Activated CD4-positive, alpha-beta T cell treated with anti-CD3 and anti-CD28 coated beads, Interleukin-2, amount 10 ng/mL, durations not matched to agents 24 days and 14 days (primary cell): ENCODE data around the gene SLC35E2B. TPM values are rescaled to one million over a fixed set of nuclear protein-coding genes. Genes with fewer than 3 reads are reported as not detected.

Experiments
- DNase-seq: peaks from one replicate; pipeline ENCODE4 v3.0.0; 2022
- H3K27ac Mint-ChIP-seq: one replicate; pipeline ENCODE4 v1.8.0; 2022; ENCODE audit warnings: mild to moderate bottlenecking, mixed read lengths
- H3K27me3 Mint-ChIP-seq: one replicate; pipeline ENCODE4 v1.8.0; 2022; ENCODE audit warnings: mixed read lengths
- H3K36me3 Mint-ChIP-seq: one replicate; pipeline ENCODE4 v1.8.0; 2022; ENCODE audit warnings: low read depth, mild to moderate bottlenecking, mixed read lengths
- H3K4me1 Mint-ChIP-seq: one replicate; pipeline ENCODE4 v1.8.0; 2021; ENCODE audit warnings: mixed read lengths
- H3K4me3 Mint-ChIP-seq: one replicate; pipeline ENCODE4 v1.8.0; 2022; ENCODE audit warnings: mild to moderate bottlenecking, moderate library complexity, mixed read lengths
- H3K9me3 Mint-ChIP-seq: one replicate; pipeline ENCODE4 v1.8.0; 2021; ENCODE audit warnings: mixed read lengths
- intact Hi-C: fragments of 100-400 bp; cut with micrococcal nuclease; formaldehyde crosslinking; loops from one replicate; pipeline ENCODE4 v1.15.1; 2023
- total RNA-seq: library from RNA; stranded (reverse); gene quantifications from 2 replicates; pipeline ENCODE4 v1.2.3, GENCODE V29; 2022

SLC35E2B gene
- total RNA-seq, 1 donor from 2014 or later: 40.3 TPM

DNA sequence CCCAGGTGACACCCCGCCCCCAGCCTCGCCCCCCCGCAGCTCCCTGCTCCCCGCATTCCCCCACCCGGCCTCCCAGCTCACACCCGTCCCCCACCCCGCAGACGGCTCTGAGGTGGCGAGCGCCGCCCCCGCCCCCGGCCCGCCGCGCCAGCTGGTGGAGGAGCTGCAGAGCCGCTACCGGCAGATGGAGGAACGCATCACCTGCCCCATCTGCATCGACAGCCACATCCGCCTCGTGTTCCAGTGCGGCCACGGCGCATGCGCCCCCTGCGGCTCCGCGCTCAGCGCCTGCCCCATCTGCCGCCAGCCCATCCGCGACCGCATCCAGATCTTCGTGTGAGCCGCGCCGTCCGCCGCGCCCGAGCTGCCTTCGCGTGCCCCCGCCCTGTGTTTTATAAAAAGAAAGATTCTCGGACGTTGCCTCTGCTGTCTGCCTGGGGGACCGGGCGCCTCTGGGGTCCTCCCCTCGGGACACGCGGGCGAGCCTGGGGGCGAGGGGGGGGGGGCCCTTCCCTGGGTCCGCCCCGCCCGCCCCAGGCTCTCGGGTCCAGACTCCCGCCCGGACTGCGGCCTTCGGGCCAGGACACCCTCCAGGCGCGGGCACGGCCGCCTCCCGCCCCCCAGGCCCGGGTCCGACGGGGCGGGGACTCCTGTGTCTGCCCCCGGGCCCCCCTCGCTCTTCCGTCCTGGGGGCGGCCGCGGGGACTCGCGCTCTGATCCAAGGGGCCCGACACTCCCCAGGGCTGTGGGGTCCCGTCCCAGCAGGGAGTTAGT, 62.2 kb downstream of the SLC35E2B start:
- H3K9me3 Mint-ChIP-seq: no peaks in the 10 kb centered on the region
- DNase-seq: peak; percentile 98
- H3K4me3 Mint-ChIP-seq: peak overlapping the region; percentile 81
- intact Hi-C loops: loop anchor here (2.0 kb wide), 1 partner anchor 28 kb away; the partner anchor contains the start of gene CDK11B
- H3K36me3 Mint-ChIP-seq: peaks cover 2% of the 10 kb centered on the region
- peak overlapping the region; percentile 91 for H3K27ac Mint-ChIP-seq
- H3K4me1 Mint-ChIP-seq: peaks cover 4% of the 10 kb centered on the region
- H3K27me3 Mint-ChIP-seq: peaks cover 4% of the 10 kb centered on the region

DNA sequence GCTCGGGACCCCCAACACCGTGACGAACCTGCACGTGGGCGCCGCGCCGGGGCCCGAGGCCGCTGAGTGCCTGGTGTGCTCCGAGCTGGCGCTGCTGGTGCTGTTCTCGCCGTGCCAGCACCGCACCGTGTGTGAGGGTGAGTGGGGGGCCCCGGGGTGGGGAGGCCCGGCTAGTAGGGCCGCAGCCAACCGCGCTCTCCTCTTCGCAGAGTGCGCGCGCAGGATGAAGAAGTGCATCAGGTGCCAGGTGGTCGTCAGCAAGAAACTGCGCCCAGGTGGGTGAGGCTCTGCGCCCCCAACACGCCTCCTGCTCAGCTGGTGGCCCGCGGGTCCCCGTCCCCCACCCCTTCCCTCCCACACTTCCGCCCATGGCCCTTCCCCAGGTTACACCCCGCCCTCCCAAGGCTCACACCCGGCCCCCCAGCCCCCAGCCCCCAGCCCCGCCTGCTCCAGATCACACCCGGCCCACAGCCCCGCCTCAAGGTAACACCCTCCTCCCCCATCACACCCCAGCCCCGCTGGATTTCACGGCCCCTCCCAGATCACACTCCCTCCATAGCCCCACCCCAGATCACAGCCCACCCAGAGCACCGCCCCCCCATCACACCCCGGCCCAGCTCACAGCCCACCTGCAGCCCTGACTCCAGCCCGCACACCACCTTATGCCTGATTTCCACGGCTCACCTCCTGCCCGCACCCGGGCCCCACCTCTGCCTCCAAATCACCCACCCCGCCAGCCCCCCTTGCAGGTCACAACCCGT, 63.0 kb downstream of the SLC35E2B start:
- intact Hi-C loops: loop anchor here (2.0 kb wide), 1 partner anchor 29 kb away; the partner anchor contains the start of gene CDK11B
- Mint-ChIP-seq H3K4me3 (peak overlapping the region; percentile 81), H3K27me3 (peaks cover 4% of the 10 kb centered on the region), H3K27ac (peak overlapping the region; percentile 72), H3K36me3 (peaks cover 2% of the 10 kb centered on the region), H3K9me3 (no peaks in the 10 kb centered on the region), H3K4me1 (peaks cover 4% of the 10 kb centered on the region)
- peak; percentile 82 for DNase-seq

DNA sequence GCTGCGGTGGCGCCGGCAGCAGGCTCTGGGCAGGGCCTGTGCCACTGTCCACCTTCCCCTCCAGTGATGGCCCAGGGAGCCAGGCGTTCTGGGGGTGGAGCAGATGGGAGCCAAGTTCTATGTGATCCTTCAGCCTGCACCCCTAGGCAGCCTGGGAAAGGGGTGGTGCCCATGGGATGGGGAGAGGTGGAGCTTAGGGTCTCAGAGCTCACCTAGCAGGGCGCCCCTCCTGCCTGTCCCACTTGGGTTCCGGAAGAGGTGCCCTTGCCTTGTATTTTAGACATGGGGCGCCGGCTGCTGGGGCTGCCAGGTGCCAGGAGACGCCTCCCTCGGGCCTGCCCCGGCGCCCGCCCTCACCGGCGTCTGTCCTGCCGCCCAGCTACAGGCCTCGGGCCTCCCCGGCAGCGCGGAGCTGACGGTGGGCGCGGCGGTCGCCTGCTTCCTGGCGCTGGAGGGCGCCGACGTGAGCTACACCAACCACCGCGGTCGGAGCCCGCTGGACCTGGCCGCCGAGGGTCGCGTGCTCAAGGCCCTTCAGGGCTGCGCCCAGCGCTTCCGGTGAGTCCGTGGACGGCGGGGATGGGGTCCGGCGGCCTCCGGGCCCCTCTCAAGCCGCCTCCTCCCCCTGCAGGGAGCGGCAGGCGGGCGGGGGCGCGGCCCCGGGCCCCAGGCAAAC, 63.7 kb downstream of the SLC35E2B start:
- peaks cover 4% of the 10 kb centered on the region for H3K27me3 Mint-ChIP-seq
- peak; percentile 76 for DNase-seq
- H3K4me1 Mint-ChIP-seq: peaks cover 4% of the 10 kb centered on the region
- H3K9me3 Mint-ChIP-seq: no peaks in the 10 kb centered on the region
- H3K27ac Mint-ChIP-seq: no peak overlapping the region
- H3K4me3 Mint-ChIP-seq: peak overlapping the region; percentile 37
- H3K36me3 Mint-ChIP-seq: peaks cover 2% of the 10 kb centered on the region
- intact Hi-C loops: no loop called here

DNA sequence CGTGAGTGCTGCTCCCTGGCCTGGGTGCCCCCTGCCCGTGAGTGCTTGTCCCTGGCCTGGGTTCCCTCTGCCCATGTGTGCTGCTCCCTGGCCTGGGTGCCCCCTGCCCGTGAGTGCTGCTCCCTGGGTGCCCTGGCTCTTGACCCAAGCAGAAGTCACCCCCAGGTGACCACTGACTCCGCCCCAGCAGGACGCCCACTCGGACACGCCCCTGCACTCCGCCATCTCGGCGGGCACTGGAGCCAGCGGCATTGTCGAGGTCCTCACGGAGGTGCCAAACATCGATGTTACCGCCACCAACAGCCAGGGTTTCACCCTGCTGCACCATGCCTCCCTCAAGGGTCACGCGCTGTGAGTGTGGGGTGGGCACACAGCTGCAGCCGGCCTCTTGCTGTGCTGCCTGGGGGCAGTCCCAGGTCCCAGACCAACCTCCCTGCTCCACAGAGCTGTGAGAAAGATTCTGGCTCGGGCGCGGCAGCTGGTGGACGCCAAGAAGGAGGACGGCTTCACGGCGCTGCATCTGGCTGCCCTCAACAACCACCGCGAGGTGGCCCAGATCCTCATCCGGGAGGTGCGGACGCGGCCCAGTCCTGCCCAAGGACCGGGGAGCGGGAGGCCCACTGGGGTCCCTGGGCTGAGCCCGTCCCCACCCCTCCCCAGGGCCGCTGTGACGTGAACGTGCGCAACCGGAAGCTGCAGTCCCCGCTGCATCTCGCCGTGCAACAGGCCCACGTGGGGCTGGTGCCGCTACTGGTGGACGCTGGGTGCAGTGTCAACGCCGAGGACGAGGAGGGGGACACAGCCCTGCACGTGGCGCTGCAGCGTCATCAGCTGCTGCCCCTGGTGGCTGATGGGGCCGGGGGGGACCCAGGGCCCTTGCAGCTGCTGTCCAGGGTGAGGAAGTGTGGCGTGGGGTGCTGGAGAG, 64.5 kb downstream of the SLC35E2B start:
- Mint-ChIP-seq H3K4me1 (peaks cover 4% of the 10 kb centered on the region), H3K27ac (no peak overlapping the region), H3K9me3 (no peaks in the 10 kb centered on the region), H3K4me3 (peak overlapping the region; percentile 37), H3K27me3 (peaks cover 4% of the 10 kb centered on the region), H3K36me3 (peaks cover 2% of the 10 kb centered on the region)
- no peak for DNase-seq
- intact Hi-C loops: no loop called here

GRCh38 chr1:1627261-1627828, 65.2 kb downstream of the SLC35E2B start:
- H3K27me3 Mint-ChIP-seq: peaks cover 4% of the 10 kb centered on the region
- DNase-seq: peak; percentile 58

DNA sequence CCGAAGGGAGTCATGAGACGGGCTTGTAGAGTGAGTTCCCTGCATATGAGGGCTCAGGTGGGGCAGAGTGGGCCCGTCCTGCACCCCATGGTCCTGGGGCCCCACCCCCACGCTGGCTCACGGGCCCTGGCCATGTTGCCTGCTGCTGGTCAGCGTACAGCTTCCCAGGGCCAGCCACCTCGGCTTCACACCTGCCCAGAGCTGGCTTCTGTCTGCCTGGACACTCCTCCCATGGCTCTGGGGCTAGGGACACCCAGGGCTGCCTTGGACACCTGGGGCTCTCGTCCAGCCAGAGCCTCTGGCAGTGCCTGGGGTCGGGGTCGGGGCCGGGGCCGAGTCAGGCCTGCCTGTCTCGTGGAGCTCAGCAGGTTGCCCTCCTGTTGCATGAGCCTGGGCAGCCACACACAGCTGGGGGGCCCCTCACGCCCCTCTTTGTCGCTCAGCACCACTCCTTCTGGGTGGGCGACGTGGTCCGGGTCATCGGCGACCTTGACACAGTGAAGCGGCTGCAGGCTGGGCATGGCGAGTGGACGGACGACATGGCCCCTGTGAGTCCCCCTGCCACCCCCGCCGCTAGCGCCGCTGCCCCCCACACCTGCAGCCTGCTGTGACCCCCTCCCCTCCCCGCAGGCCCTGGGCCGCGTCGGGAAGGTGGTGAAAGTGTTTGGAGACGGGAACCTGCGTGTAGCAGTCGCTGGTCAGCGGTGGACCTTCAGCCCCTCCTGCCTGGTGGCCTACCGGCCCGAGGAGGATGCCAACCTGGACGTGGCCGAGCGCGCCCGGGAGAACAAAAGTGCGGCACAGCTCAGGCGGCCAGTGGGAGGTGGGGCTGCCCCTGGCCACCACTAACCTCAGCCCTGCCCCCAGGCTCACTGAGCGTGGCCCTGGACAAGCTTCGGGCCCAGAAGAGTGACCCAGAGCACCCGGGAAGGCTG, 66.1 kb downstream of the SLC35E2B start:
- intact Hi-C loops: no loop called here
- peaks cover 3% of the 10 kb centered on the region for H3K27me3 Mint-ChIP-seq

More at GRCh38 chr1:1627261-1627828, 65.2 kb downstream of the SLC35E2B start:
- no peaks in the 10 kb centered on the region for H3K9me3 Mint-ChIP-seq
- H3K36me3 Mint-ChIP-seq: peaks cover 2% of the 10 kb centered on the region
- intact Hi-C loops: no loop called here
- H3K4me1 Mint-ChIP-seq: peaks cover 4% of the 10 kb centered on the region
- no peak overlapping the region for H3K4me3 Mint-ChIP-seq
- no peak overlapping the region for H3K27ac Mint-ChIP-seq

GRCh38 chr1:1625824-1626206, 66.8 kb downstream of the SLC35E2B start:
- H3K27ac Mint-ChIP-seq: no peak overlapping the region
- DNase-seq: no peak
- intact Hi-C loops: no loop called here
- peaks cover 2% of the 10 kb centered on the region for H3K27me3 Mint-ChIP-seq
- peaks cover 2% of the 10 kb centered on the region for H3K36me3 Mint-ChIP-seq
- no peaks in the 10 kb centered on the region for H3K9me3 Mint-ChIP-seq
- peaks cover 2% of the 10 kb centered on the region for H3K4me1 Mint-ChIP-seq
- H3K4me3 Mint-ChIP-seq: no peak overlapping the region

More for the DNA sequence above, 66.1 kb downstream of the SLC35E2B start:
- Mint-ChIP-seq H3K36me3 (peaks cover 2% of the 10 kb centered on the region), H3K27ac (no peak overlapping the region), H3K4me3 (no peak overlapping the region), H3K9me3 (no peaks in the 10 kb centered on the region), H3K4me1 (peaks cover 2% of the 10 kb centered on the region)
- DNase-seq: peak; percentile 56

DNA sequence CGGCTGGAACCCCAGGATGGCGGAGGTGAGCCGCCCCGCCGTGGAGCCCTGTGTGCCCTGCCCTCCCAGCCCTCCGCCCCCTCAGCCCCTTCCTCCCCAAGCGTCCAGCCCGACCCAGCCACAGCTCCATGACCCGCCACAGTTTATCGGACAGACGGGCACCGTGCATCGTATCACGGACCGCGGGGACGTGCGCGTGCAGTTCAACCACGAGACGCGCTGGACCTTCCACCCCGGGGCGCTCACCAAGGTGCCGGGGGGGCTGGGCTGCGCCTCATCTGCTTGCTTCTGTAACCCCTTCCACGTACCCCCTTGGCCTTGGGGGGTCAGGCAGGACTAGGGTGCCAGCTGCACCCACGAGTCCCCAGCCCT, 67.2 kb downstream of the SLC35E2B start:
- no peak overlapping the region for H3K4me3 Mint-ChIP-seq
- peaks cover 2% of the 10 kb centered on the region for H3K36me3 Mint-ChIP-seq
- H3K9me3 Mint-ChIP-seq: no peaks in the 10 kb centered on the region
- peaks cover 2% of the 10 kb centered on the region for H3K27me3 Mint-ChIP-seq
- no peak overlapping the region for H3K27ac Mint-ChIP-seq
- intact Hi-C loops: no loop called here
- no peak for DNase-seq
- H3K4me1 Mint-ChIP-seq: peaks cover 2% of the 10 kb centered on the region

- Mint-ChIP-seq H3K27me3 (no peaks in the 10 kb centered on the region), H3K9me3 (no peaks in the 10 kb centered on the region), H3K27ac (no peak overlapping the region), H3K36me3 (no peaks in the 10 kb centered on the region), H3K4me1 (no peaks in the 10 kb centered on the region), H3K4me3 (no peak overlapping the region)
- intact Hi-C loops: no loop called here
- no peak for DNase-seq
Observed at GRCh38 chr1:1624443-1625403, 67.9 kb downstream of the SLC35E2B start.

DNA sequence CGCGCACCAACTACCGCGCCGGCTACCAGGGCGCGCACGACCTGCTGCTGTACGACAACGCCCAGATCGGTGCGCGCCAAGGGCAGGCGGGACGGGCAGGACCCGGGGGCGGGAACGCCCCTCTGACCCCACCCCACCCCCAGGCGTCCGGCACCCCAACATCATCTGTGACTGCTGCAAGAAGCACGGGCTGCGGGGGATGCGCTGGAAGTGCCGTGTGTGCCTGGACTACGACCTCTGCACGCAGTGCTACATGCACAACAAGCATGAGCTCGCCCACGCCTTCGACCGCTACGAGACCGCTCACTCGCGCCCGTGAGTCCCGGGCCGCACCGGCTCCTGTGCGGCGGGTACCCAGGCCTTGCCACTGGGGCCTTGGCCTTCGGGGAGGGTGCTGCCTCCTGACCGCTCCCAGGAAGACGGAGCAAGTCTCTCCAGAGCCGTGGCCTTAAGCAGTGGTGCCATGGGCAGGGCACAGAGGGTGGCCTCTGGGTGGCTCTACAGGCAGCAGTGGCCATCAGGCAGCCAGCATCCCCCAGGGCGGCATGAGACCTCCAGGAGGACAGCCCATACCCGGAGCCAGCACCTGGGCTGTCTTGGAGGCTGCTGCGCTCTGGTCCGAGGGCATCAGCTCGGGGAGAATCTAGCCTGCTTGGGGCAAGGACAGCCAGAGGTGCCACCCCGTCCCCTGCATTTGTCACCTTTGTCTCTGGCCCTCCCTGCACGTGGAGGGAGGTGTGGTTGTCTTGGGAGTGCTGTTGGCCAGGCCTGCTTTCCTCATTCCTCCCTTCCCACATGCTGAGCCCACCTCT, 68.8 kb downstream of the SLC35E2B start:
- Mint-ChIP-seq H3K27me3 (no peaks in the 10 kb centered on the region), H3K9me3 (no peaks in the 10 kb centered on the region), H3K36me3 (no peaks in the 10 kb centered on the region), H3K4me1 (no peaks in the 10 kb centered on the region), H3K4me3 (no peak overlapping the region), H3K27ac (no peak overlapping the region)
- intact Hi-C loops: no loop called here
- DNase-seq: no peak

DNA sequence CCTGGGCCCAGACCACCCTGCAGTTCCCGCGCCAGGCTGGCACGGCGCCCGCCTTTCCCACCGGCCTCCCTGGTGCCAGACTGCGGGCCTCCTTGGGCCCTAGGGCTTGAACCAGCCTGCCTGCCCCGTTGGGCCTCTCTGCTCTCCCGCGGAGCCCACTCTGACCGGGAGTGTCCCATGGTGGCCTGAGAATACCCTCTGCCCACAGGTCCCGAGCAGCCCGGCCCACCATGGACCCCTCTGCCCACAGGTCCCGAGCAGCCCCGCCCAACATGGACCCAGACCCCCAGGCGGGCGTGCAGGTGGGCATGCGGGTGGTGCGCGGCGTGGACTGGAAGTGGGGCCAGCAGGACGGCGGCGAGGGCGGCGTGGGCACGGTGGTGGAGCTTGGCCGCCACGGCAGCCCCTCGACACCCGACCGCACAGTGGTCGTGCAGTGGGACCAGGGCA, 69.4 kb downstream of the SLC35E2B start:
- no peak overlapping the region for H3K27ac Mint-ChIP-seq
- no peak overlapping the region for H3K4me3 Mint-ChIP-seq
- H3K36me3 Mint-ChIP-seq: no peaks in the 10 kb centered on the region
- intact Hi-C loops: no loop called here
- H3K4me1 Mint-ChIP-seq: no peaks in the 10 kb centered on the region
- DNase-seq: no peak
- no peaks in the 10 kb centered on the region for H3K9me3 Mint-ChIP-seq
- H3K27me3 Mint-ChIP-seq: no peaks in the 10 kb centered on the region
